Measurements from ENCODE around the gene ZNF148.

The ZNF148 gene

DNA sequence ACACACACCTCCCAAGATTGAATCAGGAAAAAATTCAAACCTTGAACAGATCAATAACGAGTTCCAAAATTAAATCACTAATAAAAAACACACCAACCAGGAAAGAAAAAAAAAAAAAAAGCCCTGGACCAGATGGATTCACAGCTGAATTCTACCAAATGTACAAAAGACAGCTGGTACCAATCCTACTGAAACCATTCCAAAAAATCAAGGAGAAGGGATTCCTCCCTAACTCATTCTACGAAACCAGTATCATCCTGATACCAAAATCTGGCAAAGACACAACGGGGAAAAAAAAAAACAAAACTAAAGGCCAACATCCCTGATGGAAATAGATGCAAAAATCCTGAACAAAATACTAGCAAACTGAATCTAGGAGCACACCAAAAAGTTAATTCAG is 108.2 kb downstream of the ZNF148 start:
- no peak for DNase-seq

- DNase-seq = no peak
These were observed 113.0 kb downstream of the ZNF148 start for GRCh38 chr3:125262161-125262560.

DNA sequence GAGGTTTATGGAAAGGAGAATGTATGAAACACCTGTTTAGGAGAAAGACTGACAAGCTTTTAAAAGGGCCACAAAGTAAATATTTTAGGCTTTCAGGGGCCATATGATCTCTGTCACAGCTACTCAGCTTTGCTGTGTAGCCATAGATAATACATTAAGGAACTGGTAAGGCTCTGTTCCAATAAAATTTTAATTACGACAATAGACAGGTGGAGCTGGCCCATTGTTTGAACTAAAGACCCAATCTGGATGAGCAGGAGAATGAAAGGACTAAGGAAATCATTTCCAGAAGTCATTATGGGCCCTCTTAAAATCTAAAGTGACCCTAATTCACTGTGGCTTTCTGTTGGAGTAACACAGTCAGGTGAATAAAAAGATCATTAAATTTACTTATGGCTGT is 114.1 kb downstream of the ZNF148 start:
- DNase-seq = no peak

- no peak for DNase-seq
These were observed 115.0 kb downstream of the ZNF148 start for GRCh38 chr3:125260158-125260557.

GRCh38 chr3:125257536-125257935 is 117.6 kb downstream of the ZNF148 start:
- no peak for DNase-seq

- DNase-seq = no peak
These were observed 118.5 kb downstream of the ZNF148 start for GRCh38 chr3:125256675-125257074.

- no peak for DNase-seq
These were observed 124.2 kb downstream of the ZNF148 start for GRCh38 chr3:125250973-125251372.

- no peak for DNase-seq
These were observed 128.9 kb downstream of the ZNF148 start for GRCh38 chr3:125246237-125246636.

GRCh38 chr3:125245521-125245920 is 129.6 kb downstream of the ZNF148 start:
- no peak for DNase-seq

DNA sequence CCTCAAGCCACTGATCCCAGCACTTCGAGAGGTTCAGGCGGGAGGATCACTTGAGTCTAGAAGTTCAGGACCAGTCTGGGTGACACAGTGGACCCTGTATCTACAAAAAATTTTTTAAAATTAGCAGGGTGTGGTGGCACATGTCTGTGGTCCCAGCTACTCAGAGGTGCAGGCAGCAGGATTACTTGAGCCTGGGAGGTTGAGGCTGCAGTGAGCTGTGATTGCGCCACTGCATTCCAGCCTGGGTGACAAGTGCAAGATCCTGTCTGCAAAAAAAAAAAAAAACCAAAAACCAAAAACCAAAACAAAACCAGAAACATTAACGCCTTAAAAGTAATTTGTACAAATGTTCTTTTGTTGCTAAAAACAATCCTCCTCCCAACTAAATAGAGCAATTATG is 134.6 kb downstream of the ZNF148 start:
- DNase-seq = no peak

GRCh38 chr3:125239266-125239665 is 135.9 kb downstream of the ZNF148 start:
- DNase-seq = no peak

GRCh38 chr3:125238759-125239158 is 136.4 kb downstream of the ZNF148 start:
- no peak for DNase-seq

- DNase-seq = no peak
These were observed 138.7 kb downstream of the ZNF148 start for GRCh38 chr3:125236331-125236903.

DNA sequence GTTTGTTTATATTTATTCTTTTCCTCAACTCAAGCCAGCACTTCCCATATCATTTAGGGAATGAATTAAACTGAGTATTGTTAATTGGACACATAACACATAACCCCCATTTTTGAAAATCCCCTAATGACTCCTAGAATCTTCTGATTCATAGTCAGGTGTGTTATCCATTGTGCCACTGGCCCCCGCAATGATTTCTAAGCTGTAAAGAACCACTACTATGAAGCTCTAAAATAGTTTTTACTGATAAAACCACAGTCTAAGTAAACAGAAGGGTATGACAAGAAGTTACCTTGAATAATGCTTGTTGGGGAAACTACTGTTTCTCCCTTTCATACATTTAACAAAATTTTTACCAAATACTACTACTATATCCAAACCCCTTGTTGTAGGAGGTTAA is 140.3 kb downstream of the ZNF148 start:
- DNase-seq = no peak

DNA sequence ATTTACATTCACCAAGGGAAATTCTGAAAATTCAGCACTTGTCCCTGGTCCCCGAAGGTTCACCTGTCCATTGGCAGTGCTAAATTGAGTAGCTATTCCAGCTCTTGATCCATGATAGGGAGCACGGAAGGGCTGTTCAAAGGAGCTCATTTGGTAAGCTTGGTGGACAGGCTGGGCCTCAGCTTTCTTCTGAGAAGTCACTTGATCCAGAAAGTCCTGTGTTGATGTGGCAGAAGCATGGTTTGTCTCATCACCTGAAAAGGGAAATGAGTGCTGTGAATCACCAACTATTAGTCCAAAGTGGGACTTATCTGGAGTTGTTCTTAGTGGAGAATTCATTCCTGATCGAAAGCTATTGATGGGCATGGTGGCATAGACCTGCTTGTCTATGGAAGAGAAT is 142.7 kb downstream of the ZNF148 start:
- DNase-seq = no peak

GRCh38 chr3:125231895-125232294 is 143.2 kb downstream of the ZNF148 start:
- no peak for DNase-seq

GRCh38 chr3:125229707-125230106 is 145.4 kb downstream of the ZNF148 start:
- no peak for DNase-seq

GRCh38 chr3:125229168-125229567 is 146.0 kb downstream of the ZNF148 start:
- DNase-seq = no peak

GRCh38 chr3:125221831-125222230 is 153.3 kb downstream of the ZNF148 start:
- no peak for DNase-seq

DNA sequence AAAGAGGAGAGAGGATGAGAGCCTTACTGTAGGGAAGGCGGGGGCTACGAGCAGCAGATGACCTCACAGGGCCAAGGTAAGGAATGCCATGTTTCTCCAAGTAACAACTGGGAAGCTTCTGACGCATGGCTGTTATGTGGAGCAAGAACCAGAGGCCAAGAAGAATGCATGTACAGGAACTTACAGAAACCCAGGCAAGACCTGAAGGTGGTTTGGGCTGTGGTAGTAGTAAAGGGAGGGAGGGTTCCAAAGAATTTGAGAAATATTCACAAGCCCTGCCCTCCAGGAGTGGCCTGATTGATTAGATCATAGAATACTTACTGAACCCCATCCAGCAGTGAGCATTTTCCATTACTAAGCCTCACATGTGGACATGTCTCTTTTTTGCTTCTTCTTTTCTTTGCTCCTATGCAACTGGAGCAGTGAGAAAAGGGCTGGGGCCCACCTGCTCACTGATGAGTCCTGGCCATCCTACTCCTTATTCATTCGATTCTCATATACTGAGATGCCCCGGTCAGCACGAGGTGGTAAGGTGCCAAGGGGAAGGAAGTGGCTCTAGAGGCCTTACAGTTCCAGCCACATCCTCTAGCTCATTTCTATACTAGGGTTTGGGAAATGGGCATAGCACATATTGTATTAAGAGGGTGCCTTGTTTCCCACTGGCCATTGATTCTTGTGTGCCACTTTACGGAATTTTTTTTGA is 154.2 kb downstream of the ZNF148 start:
- DNase-seq = no peak

DNA sequence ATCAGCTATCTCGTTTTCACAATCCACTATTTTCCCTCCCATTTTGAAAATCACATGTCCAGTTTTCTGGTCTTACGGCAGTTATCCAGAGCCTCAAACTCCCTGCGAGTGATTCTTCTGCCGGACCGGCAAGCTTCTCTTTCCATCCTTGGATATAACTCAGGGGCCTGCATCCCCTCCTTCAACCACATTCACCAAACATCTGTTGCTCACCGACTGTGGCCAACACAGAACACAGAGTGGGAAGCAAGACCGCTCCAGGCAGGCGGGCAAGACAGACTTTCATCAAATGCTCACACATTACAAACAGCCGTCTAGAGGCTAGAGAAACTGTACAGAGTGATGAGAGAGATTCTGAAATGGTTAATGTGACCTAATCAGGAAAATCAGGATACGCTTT is 154.9 kb downstream of the ZNF148 start:
- DNase-seq = no peak

GRCh38 chr3:125219261-125219701 is 155.8 kb downstream of the ZNF148 start:
- no peak for DNase-seq

DNA sequence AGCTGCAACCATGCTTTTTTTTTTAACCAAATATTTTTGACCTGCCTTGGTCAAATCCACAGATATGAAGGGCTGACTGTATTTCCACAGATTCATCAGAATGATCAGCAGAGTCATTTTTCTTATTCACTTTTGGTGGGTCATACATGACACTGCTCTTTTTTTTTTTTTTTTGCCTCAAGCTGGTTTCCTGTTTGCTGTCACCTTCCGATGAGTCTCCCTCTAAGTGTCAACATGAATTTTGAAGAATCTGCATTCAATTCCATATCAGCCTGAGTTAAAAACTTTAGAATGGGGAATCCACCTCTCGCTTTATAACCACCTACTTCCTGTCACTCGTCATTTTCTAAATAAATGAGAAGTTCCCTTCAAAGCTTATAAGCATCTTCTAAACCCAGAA is 160.4 kb downstream of the ZNF148 start:
- DNase-seq = no peak

DNA sequence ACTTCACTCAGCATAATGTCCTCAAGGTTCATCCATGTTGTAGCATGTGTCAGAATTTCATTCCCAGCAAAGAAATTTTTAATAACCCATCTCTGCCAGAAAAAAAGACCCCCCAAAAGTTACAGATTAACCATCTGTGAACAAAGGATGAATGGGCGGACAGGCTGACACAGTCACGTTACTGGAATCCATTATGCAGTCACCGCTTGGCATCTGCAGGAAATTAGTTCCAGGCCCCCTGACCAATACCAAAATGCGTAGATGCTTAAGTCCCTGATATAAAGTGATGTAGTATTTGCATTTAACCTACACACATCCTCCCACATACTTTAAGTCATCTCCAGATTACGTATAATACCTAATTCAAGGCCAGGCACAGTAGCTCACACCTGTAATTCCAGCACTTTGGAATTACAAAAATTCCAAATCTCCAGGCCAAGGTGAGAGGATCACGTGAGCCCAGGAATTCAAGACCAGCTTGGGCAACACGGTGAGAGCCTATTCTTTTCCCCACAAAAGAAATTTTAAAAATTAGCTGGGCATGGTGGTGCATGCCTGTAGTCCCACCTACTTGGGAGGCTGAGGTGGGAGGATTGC is 161.1 kb downstream of the ZNF148 start:
- no peak for DNase-seq

GRCh38 chr3:125213364-125213755 is 161.8 kb downstream of the ZNF148 start:
- DNase-seq = no peak
